B cell (primary cell): ENCODE results near the gene PRIM2.

Experiments used
- CTCF ChIP-seq: fragments of 200-600 bp; IDR thresholded peaks from one replicate; pipeline ENCODE4 v1.8.0; 2022; ENCODE audit warnings: antibody characterized with exemption, mild to moderate bottlenecking
- EZH2 ChIP-seq: IDR thresholded peaks from 2 replicates; pipeline ENCODE4 v1.6.1; 2012; ENCODE audit warnings: borderline replicate concordance, low read depth, mild to moderate bottlenecking, moderate library complexity, low read length; ENCODE audit not compliant: insufficient read depth, poor library complexity, severe bottlenecking

DNA sequence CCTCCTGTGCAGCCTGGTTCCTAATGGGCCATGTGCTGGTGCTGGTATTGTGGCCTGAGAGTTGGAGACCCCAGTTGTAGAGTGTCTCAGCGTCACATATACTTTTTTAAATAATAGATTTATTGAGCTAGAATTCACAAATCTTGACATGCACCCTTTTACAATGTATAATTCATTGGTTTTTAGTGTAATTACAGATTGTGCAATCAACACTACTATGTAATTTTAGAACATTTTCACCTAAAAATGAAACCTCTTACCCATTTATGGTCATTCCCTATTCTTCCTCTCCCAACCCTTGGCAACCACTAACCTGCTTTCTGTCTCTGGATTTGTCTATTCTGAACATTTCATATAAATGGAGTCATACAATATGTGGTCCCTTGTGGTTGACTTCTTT, 10.6 kb downstream of the PRIM2 start:
- TF ChIP-seq CTCF: no peak
- no peak for TF ChIP-seq EZH2
